Fibroblast of the aortic adventitia (primary cell): ENCODE measurements around the gene TEN1. TPM values are rescaled to one million over a fixed set of nuclear protein-coding genes. Genes with fewer than 3 reads are reported as not detected.

Experiments
- DNase-seq: peaks from one replicate; pipeline ENCODE4 v3.0.0-alpha.2; 2010; ENCODE audit warnings: low read depth
- H3K4me3 ChIP-seq: 2 replicates; pipeline ENCODE4 v1.5.1; 2011; ENCODE audit warnings: low read depth, mild to moderate bottlenecking, control low read depth, low read length, moderate library complexity
- CTCF ChIP-seq: IDR thresholded peaks from 2 replicates; pipeline ENCODE4 v1.5.1; 2011; ENCODE audit warnings: mild to moderate bottlenecking, low read length, control low read depth, inconsistent platforms; ENCODE audit not compliant: insufficient read depth
- total RNA-seq: library from RNA; depleted of rRNA; stranded (reverse); fragments of >200 nt; gene quantifications from 2 replicates; pipeline ENCODE4 v1.2.3, GENCODE V29; 2012; ENCODE audit warnings: low replicate concordance

TEN1 gene
- total RNA-seq, 1 donor: 16.0 TPM

- no peak for TF ChIP-seq CTCF
- H3K4me3 ChIP-seq: peak overlapping the region; percentile 55
- DNase-seq: no peak
Observed at GRCh38 chr17:75941442-75941819, 37.6 kb upstream of the TEN1 start.

DNA sequence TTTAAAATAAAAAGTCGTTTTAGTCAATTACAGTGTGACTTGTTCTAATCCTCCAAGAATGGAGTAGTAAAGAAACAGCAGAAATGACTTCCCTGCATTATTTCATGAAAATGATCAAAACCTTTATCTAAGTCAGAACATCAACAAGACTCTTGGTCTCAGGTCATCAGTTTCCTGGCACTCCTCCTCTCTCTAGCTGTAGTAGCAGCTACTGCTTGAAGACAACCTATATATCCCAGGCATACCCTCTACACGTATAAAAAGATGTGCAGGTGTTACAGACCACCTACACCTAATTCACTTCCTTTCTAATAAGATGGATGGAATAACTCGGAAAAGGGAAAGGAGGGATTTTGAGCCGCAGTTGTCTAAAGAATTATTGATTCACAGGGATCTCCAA, 36.6 kb upstream of the TEN1 start:
- TF ChIP-seq CTCF: no peak

DNA sequence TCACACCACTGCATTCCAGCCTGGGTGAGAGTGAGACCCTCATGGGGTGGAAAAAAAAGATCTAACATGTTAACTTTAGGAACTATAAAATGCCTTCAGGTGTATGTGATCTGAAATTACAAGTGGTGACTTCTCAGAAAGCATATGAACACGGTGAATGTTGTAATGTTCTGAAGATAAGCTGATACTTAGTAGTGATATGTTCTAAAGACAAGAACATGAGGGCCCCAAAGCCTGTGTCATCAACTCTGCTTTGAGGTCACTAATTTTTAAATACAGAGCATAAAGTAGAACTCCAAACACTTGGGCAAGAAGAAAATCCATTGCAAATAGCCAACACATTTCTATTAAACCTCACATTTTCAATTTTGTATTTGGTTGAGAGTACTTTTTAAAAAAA, 35.5 kb upstream of the TEN1 start:
- no peak overlapping the region for H3K4me3 ChIP-seq
- TF ChIP-seq CTCF: no peak
- DNase-seq: no peak

More for the DNA sequence above, 36.6 kb upstream of the TEN1 start:
- H3K4me3 ChIP-seq: no peak overlapping the region
- DNase-seq: no peak

DNA sequence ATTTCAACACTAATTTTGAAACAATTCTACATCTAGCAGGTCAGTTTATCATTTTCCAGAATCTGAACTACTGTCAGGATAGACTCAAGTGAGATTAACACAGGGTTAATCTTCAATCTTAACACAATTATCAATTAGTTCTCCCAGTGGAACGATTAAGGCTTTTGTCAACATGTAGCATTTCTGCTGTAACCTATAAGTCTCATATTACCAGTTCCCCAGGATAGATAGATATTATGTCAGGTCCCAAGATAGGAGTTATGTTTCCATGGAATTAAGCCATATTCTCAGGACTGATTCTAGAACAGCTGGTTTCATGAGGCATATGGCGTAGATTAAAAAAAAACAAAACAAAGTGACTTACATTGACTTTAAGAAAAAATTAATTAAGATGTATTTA, 33.8 kb upstream of the TEN1 start:
- no peak overlapping the region for H3K4me3 ChIP-seq
- no peak for DNase-seq
- TF ChIP-seq CTCF: no peak

- TF ChIP-seq CTCF: no peak
- no peak for DNase-seq
- H3K4me3 ChIP-seq: no peak overlapping the region
Observed at GRCh38 chr17:75950421-75950820, 28.6 kb upstream of the TEN1 start.

GRCh38 chr17:75950855-75951554, 28.0 kb upstream of the TEN1 start:
- peak; percentile 34 for DNase-seq
- no peak overlapping the region for H3K4me3 ChIP-seq
- TF ChIP-seq CTCF: no peak
